KOPT-K1 (cell line): ENCODE results near the gene ATM.

Experiments used
- H3K27ac ChIP-seq: fragments of 200-600 bp; sonication (generic); 2 replicates; pipeline ENCODE4 v1.5.1; 2016; ENCODE audit warnings: antibody characterized with exemption, mild to moderate bottlenecking, low read depth, low read length; ENCODE audit not compliant: poor library complexity, severe bottlenecking
- H3K36me3 ChIP-seq: fragments of 200-600 bp; sonication (generic); 2 replicates; pipeline ENCODE4 v1.5.1; 2017; ENCODE audit warnings: antibody characterized with exemption, mild to moderate bottlenecking, low read length, moderate library complexity; ENCODE audit not compliant: insufficient read depth
- H3K9me3 ChIP-seq: fragments of 200-600 bp; sonication (generic); 2 replicates; pipeline ENCODE4 v1.5.1; 2017; ENCODE audit warnings: antibody characterized with exemption, low read length, mild to moderate bottlenecking; ENCODE audit not compliant: insufficient read depth, poor library complexity, severe bottlenecking

ATM gene

GRCh38 chr11:108289699-108290098, 66.8 kb downstream of the ATM start:
- Histone ChIP-seq H3K27ac (no peak overlapping the region), H3K9me3 (no peaks in the 10 kb centered on the region), H3K36me3 (peaks cover 88% of the 10 kb centered on the region)

GRCh38 chr11:108293229-108293628, 70.4 kb downstream of the ATM start:
- Histone ChIP-seq H3K9me3 (no peaks in the 10 kb centered on the region), H3K27ac (no peak overlapping the region), H3K36me3 (peaks cover 87% of the 10 kb centered on the region)

GRCh38 chr11:108302121-108302785, 79.4 kb downstream of the ATM start:
- Histone ChIP-seq H3K36me3 (peaks cover 98% of the 10 kb centered on the region), H3K9me3 (no peaks in the 10 kb centered on the region), H3K27ac (no peak overlapping the region)

- Histone ChIP-seq H3K9me3 (no peaks in the 10 kb centered on the region), H3K36me3 (peaks cover 98% of the 10 kb centered on the region), H3K27ac (no peak overlapping the region)
Measured at GRCh38 chr11:108307751-108308150, 84.9 kb downstream of the ATM start.

- Histone ChIP-seq H3K36me3 (peaks cover 90% of the 10 kb centered on the region), H3K9me3 (no peaks in the 10 kb centered on the region), H3K27ac (no peak overlapping the region)
Measured at GRCh38 chr11:108313444-108313843, 90.6 kb downstream of the ATM start.

- peaks cover 92% of the 10 kb centered on the region for H3K36me3 ChIP-seq
- H3K9me3 ChIP-seq: no peaks in the 10 kb centered on the region
- H3K27ac ChIP-seq: no peak overlapping the region
Measured at GRCh38 chr11:108316061-108316460, 93.2 kb downstream of the ATM start.

- Histone ChIP-seq H3K27ac (no peak overlapping the region), H3K9me3 (no peaks in the 10 kb centered on the region), H3K36me3 (peaks cover 86% of the 10 kb centered on the region)
Measured at GRCh38 chr11:108319541-108320145, 96.8 kb downstream of the ATM start.

GRCh38 chr11:108322666-108323065, 99.8 kb downstream of the ATM start:
- no peak overlapping the region for H3K27ac ChIP-seq
- no peaks in the 10 kb centered on the region for H3K9me3 ChIP-seq
- peaks cover 89% of the 10 kb centered on the region for H3K36me3 ChIP-seq

GRCh38 chr11:108324587-108324986, 101.7 kb downstream of the ATM start:
- H3K9me3 ChIP-seq: no peaks in the 10 kb centered on the region
- no peak overlapping the region for H3K27ac ChIP-seq
- H3K36me3 ChIP-seq: peaks cover 92% of the 10 kb centered on the region

GRCh38 chr11:108333403-108333899, 110.6 kb downstream of the ATM start:
- Histone ChIP-seq H3K36me3 (peaks cover 97% of the 10 kb centered on the region), H3K9me3 (no peaks in the 10 kb centered on the region), H3K27ac (no peak overlapping the region)

- Histone ChIP-seq H3K9me3 (no peaks in the 10 kb centered on the region), H3K36me3 (peaks cover 50% of the 10 kb centered on the region), H3K27ac (no peak overlapping the region)
Measured at GRCh38 chr11:108338750-108339149, 115.9 kb downstream of the ATM start.

GRCh38 chr11:108340973-108341372, 118.1 kb downstream of the ATM start:
- H3K27ac ChIP-seq: no peak overlapping the region
- no peaks in the 10 kb centered on the region for H3K9me3 ChIP-seq
- peaks cover 32% of the 10 kb centered on the region for H3K36me3 ChIP-seq

GRCh38 chr11:108341654-108342053, 118.8 kb downstream of the ATM start:
- Histone ChIP-seq H3K36me3 (peaks cover 31% of the 10 kb centered on the region), H3K27ac (no peak overlapping the region)

GRCh38 chr11:108343714-108344113, 120.8 kb downstream of the ATM start:
- Histone ChIP-seq H3K27ac (no peak overlapping the region), H3K9me3 (no peaks in the 10 kb centered on the region), H3K36me3 (peaks cover 28% of the 10 kb centered on the region)

More at GRCh38 chr11:108341654-108342053, 118.8 kb downstream of the ATM start:
- no peaks in the 10 kb centered on the region for H3K9me3 ChIP-seq

- Histone ChIP-seq H3K9me3 (no peaks in the 10 kb centered on the region), H3K27ac (no peak overlapping the region), H3K36me3 (peaks cover 45% of the 10 kb centered on the region)
Measured at GRCh38 chr11:108345767-108346166, 122.9 kb downstream of the ATM start.

- Histone ChIP-seq H3K36me3 (peaks cover 52% of the 10 kb centered on the region), H3K27ac (no peak overlapping the region), H3K9me3 (no peaks in the 10 kb centered on the region)
Measured at GRCh38 chr11:108346451-108346850, 123.6 kb downstream of the ATM start.
